ENCODE data around the gene SRP19. TPM values are rescaled to one million over a fixed set of nuclear protein-coding genes. Genes with fewer than 3 reads are reported as not detected.

SRP19 gene
- polyA plus RNA-seq, 2 of the 4 experiments (the other 2 are of a cell fraction): 93.5 to 144 TPM

DNA sequence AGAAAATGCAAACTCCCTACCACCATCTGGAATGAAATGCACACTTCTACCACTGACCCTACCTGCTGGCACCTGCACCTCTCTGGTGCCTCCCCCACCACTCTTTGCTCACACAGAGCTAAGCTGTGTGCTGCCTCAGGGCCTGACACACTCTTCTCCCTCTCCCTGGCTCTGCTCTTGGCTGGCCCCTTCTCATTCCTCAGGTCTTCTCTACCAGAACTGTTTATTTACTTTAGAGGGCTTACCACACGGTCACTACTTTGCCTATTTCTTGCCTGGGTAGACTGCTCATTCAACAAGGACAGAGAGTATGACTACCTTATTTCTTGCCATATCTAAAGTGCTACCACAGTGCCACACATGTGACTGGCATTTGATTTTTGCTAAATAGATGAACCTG is 57.6 kb downstream of the SRP19 start:
- Histone ChIP-seq H3K9me3 (no peaks in the 10 kb centered on the region), H3K4me2 (no peak overlapping the region), H3K27ac (no peak overlapping the region), H3K4me3 (no peak overlapping the region), H3K4me1 (peaks cover 28% of the 10 kb centered on the region)
- DNase-seq (ENCODE audit: low read depth in 1 of 2, low spot score in 1 of 2) (no peak), ATAC-seq (no peak), FAIRE-seq (no peak)
- CTCF ChIA-PET: interaction anchor here (1.3 kb wide), 1 partner anchor 46 kb away, joined by 3 read pairs; no protein-coding TSS in a partner anchor
- POLR2A ChIA-PET: no interaction called here
- TF ChIP-seq, protein P1, sequence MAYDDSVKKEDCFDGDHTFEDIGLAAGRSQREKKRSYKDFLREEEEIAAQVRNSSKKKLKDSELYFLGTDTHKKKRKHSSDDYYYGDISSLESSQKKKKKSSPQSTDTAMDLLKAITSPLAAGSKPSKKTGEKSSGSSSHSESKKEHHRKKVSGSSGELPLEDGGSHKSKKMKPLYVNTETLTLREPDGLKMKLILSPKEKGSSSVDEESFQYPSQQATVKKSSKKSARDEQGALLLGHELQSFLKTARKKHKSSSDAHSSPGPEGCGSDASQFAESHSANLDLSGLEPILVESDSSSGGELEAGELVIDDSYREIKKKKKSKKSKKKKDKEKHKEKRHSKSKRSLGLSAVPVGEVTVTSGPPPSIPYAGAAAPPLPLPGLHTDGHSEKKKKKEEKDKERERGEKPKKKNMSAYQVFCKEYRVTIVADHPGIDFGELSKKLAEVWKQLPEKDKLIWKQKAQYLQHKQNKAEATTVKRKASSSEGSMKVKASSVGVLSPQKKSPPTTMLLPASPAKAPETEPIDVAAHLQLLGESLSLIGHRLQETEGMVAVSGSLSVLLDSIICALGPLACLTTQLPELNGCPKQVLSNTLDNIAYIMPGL (CRISPR knock-in tag; IDR thresholded peaks at IDR 0.05; ENCODE audit: borderline replicate concordance): no peak
- TF ChIP-seq, protein P2, sequence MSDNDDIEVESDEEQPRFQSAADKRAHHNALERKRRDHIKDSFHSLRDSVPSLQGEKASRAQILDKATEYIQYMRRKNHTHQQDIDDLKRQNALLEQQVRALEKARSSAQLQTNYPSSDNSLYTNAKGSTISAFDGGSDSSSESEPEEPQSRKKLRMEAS (IDR thresholded peaks at IDR 0.05): no peak
- WGBS (ENCODE audit: missing lambda C conversion rate): 74% methylated on average over 1 of the region's 1 CpG

Other genes starting within 250 kb of the SRP19 start
- 17.0 and 21.2 TPM in 2 replicates for gene APC, start 123.4 kb upstream of the SRP19 start, polyA plus RNA-seq (2011; rRNA removed)
- 9.0 to 10.6 TPM (median 9.9 TPM) in 3 replicates for gene APC, start 123.4 kb upstream of the SRP19 start, polyA plus RNA-seq (2017; fragmentation: RNase III; extraction: RNeasy Plus Mini Kit Qiagen cat#74134 plus additional on column Dnase treatment)
- 164 and 208 TPM in 2 replicates for gene REEP5, start 60.9 kb downstream of the SRP19 start, polyA plus RNA-seq (2011; rRNA removed)
- 123 to 139 TPM (median 134 TPM) in 3 replicates for gene REEP5, start 60.9 kb downstream of the SRP19 start, polyA plus RNA-seq (2017; fragmentation: RNase III; extraction: RNeasy Plus Mini Kit Qiagen cat#74134 plus additional on column Dnase treatment)
- 16.1 and 18.5 TPM in 2 replicates for gene DCP2, start 115.5 kb downstream of the SRP19 start, polyA plus RNA-seq (2011; rRNA removed)
- gene DCP2, start 115.5 kb downstream of the SRP19 start, polyA plus RNA-seq (2017; fragmentation: RNase III; extraction: RNeasy Plus Mini Kit Qiagen cat#74134 plus additional on column Dnase treatment): 7.2 to 8.0 TPM (median 7.8 TPM) in 3 replicates